NCI-H1417 (cell line): ENCODE measurements around the gene ASIC2.

ENCODE experiments used
- DNase-seq, 3 experiments: peaks; one replicate each; lab custom pipeline; 2025; lab: John Stamatoyannopoulos, UW

The ASIC2 gene

GRCh38 chr17:33288954-33289353, 4.1 kb downstream of the ASIC2 start:
- no peak for DNase-seq

- DNase-seq: no peak
Observed at GRCh38 chr17:33287096-33287725, 5.9 kb downstream of the ASIC2 start.

GRCh38 chr17:33285413-33285812, 7.7 kb downstream of the ASIC2 start:
- DNase-seq: no peak

GRCh38 chr17:33284022-33284421, 9.1 kb downstream of the ASIC2 start:
- peak in 1 of 3 experiments; percentile 3 for DNase-seq

GRCh38 chr17:33280162-33280943, 12.7 kb downstream of the ASIC2 start:
- no peak for DNase-seq

GRCh38 chr17:33277436-33278100, 15.5 kb downstream of the ASIC2 start:
- no peak for DNase-seq

- no peak for DNase-seq
Observed at GRCh38 chr17:33273743-33274410, 19.2 kb downstream of the ASIC2 start.

GRCh38 chr17:33273271-33273670, 19.8 kb downstream of the ASIC2 start:
- DNase-seq: no peak

GRCh38 chr17:33272438-33272837, 20.7 kb downstream of the ASIC2 start:
- no peak for DNase-seq

GRCh38 chr17:33269337-33270060, 23.6 kb downstream of the ASIC2 start:
- no peak for DNase-seq

- no peak for DNase-seq
Observed at GRCh38 chr17:33267851-33268548, 25.1 kb downstream of the ASIC2 start.

- no peak for DNase-seq
Observed at GRCh38 chr17:33267271-33267790, 25.8 kb downstream of the ASIC2 start.

- DNase-seq: no peak
Observed at GRCh38 chr17:33266611-33267010, 26.5 kb downstream of the ASIC2 start.

- DNase-seq: no peak
Observed at GRCh38 chr17:33266116-33266515, 27.0 kb downstream of the ASIC2 start.

GRCh38 chr17:33263396-33263795, 29.7 kb downstream of the ASIC2 start:
- no peak for DNase-seq

GRCh38 chr17:33262266-33263123, 30.6 kb downstream of the ASIC2 start:
- DNase-seq: no peak

GRCh38 chr17:33261820-33262219, 31.3 kb downstream of the ASIC2 start:
- DNase-seq: peak in 1 of 3 experiments; percentile 43

GRCh38 chr17:33260638-33261037, 32.5 kb downstream of the ASIC2 start:
- peak in 2 of 3 experiments; percentile 2 to 94 for DNase-seq

GRCh38 chr17:33258296-33258695, 34.8 kb downstream of the ASIC2 start:
- DNase-seq: no peak

GRCh38 chr17:33245183-33245582, 47.9 kb downstream of the ASIC2 start:
- no peak for DNase-seq
